Aorta (tissue), 5 donors: Measurements from ENCODE around the gene CACNA1D. TPM values are rescaled to one million over a fixed set of nuclear protein-coding genes. Genes with fewer than 3 reads are reported as not detected.
"Not testable (repeated sequence)": the region's sequence is repeated elsewhere in the genome, so short reads cannot be mapped to it uniquely, and the experiment has no call there.

ENCODE experiments used
- ATAC-seq: fragments of 200-7000 bp; cut with Tn5 transposase; one replicate; pipeline ENCODE4 v1.9.1; 2022; ENCODE audit warnings: moderate library complexity; ENCODE audit not compliant: low FRiP score
- DNase-seq, 2 donors: peaks; one replicate each; pipeline ENCODE4 v3.0.0-alpha.2; 2020
- H3K27ac ChIP-seq, 2 donors: one replicate each; pipeline ENCODE4 v1.5.1; 2013; ENCODE audit warnings: low read length in 2 of 2, mild to moderate bottlenecking in 2 of 2, moderate library complexity in 2 of 2, control low read depth in 1 of 2, inconsistent platforms in 1 of 2, low read depth in 1 of 2
- H3K27me3 ChIP-seq, 2 donors: one replicate each; pipeline ENCODE4 v1.6.1; 2013; ENCODE audit warnings: control low read depth in 1 of 2, low read length in 1 of 2, mild to moderate bottlenecking in 1 of 2, moderate library complexity in 1 of 2; ENCODE audit not compliant: insufficient read depth in 2 of 2, control insufficient read depth in 1 of 2
- H3K36me3 ChIP-seq, 2 donors: one replicate each; pipeline ENCODE4 v1.6.1; 2013; ENCODE audit warnings: control low read depth in 1 of 2, low read length in 1 of 2, mild to moderate bottlenecking in 1 of 2; ENCODE audit not compliant: insufficient read depth in 2 of 2, control insufficient read depth in 1 of 2
- H3K4me1 ChIP-seq, 2 donors: one replicate each; pipeline ENCODE4 v1.6.1; 2013; ENCODE audit warnings: low read length in 2 of 2, control low read depth in 1 of 2, mild to moderate bottlenecking in 1 of 2, moderate library complexity in 1 of 2; ENCODE audit not compliant: insufficient read depth in 2 of 2, control insufficient read depth in 1 of 2
- H3K4me3 ChIP-seq, 2 donors: one replicate each; pipeline ENCODE4 v1.5.1; 2013; ENCODE audit warnings: low read length in 2 of 2, control low read depth in 1 of 2, mild to moderate bottlenecking in 1 of 2
- H3K9me3 ChIP-seq: one replicate; pipeline ENCODE4 v1.6.1; 2013; ENCODE audit warnings: mild to moderate bottlenecking, low read length; ENCODE audit not compliant: control insufficient read depth
- WGBS, 2 donors: extraction: QIAGEN DNeasy Blood & Tissue Kit; methylation state at CpG; one replicate each; pipeline ENCODE4 v1.1.7; 2013; 5-methylcytosine and 5-hydroxymethylcytosine counted together
- intact Hi-C, 2 donors: fragments of 100-400 bp; cut with DNase I; formaldehyde crosslinking; loops; one replicate each; pipeline versions ENCODE4 v1.14.2 to v1.15.0; 2022
- long read RNA-seq, 2 donors: library from polyadenylated mRNA; unstranded; transcript quantifications; one replicate each; pipeline ENCODE4 v2.0.0, GENCODE V29; 2020 to 2021
- polyA plus RNA-seq, 2 donors: library from polyadenylated mRNA; stranded (reverse); fragments of 200-250 nt; gene quantifications; one replicate each; pipeline ENCODE4 v1.2.3, GENCODE V29; 2013
- total RNA-seq, 2 donors: library from RNA; stranded (reverse); fragmentation: NEBNext Ultra II Directional; extraction: Animal tissue kit (Norgen Biotek cat#: 25700); gene quantifications; one replicate each; pipeline ENCODE4 v1.2.1, GENCODE V29; 2021
- donor health status: healthy with polysubstance abuse.
- donor health status: Bipolar disorder and iron deficiency.
- donor health status: DM: no; HTN: no; CAD: no.
- donor health status: DM: no; HTN: no; CAD: no.
- donor health status: DM: yes; HTN: yes; CAD: no.

Gene CACNA1D
- total RNA-seq (1 to 10 TPM in 1 of 2 donors, under 1 TPM in 1; 0.78 to 7.4 TPM), polyA plus RNA-seq (under 1 TPM in 1 of 2 donors, not detected in 1; 0.25 TPM)
- long read RNA-seq, donor 1: 0 reads
- long read RNA-seq, donor 2, partial matches to known transcripts: 0 of 1 reads
- long read RNA-seq, donor 2, other reads (novel, unspliced or antisense): 1 of 1 reads

GRCh38 chr3:53493963-53494791, at the start of gene CACNA1D:
Gene CACNA1D (plus strand): TSS chr3:53494611. CDS start chr3:53495167, 556 bp downstream.
- peak within 1 kb of the TSS; percentile 12 to 64 for H3K4me3 ChIP-seq
- H3K9me3 ChIP-seq: no peaks in the 10 kb centered on the region
- no peak for ATAC-seq
- 0 to 1% methylated on average over 88 to 122 of the region's 122 CpGs for WGBS, 2 donors
- H3K36me3 ChIP-seq: no peaks in the 10 kb centered on the region
- no peak for DNase-seq
- peaks cover 0 to 2% of the 10 kb centered on the region in 2 donors for H3K27me3 ChIP-seq
- H3K27ac ChIP-seq: no peak within 1 kb of the TSS
- intact Hi-C loops: no loop called here
- peaks cover 0 to 1% of the 10 kb centered on the region in 2 donors for H3K4me1 ChIP-seq

- no peak overlapping the region for H3K4me3 ChIP-seq
- H3K4me1 ChIP-seq: no peaks in the 10 kb centered on the region
- no peak overlapping the region for H3K27ac ChIP-seq
- ATAC-seq (no peak), DNase-seq (no peak)
- H3K27me3 ChIP-seq: no peaks in the 10 kb centered on the region
- intact Hi-C loops: no loop called here
- H3K36me3 ChIP-seq: no peaks in the 10 kb centered on the region
- no peaks in the 10 kb centered on the region for H3K9me3 ChIP-seq
Observed at GRCh38 chr3:53457068-53457467, 37.3 kb upstream of the CACNA1D start.

GRCh38 chr3:53460326-53460725, 34.1 kb upstream of the CACNA1D start:
- H3K27ac ChIP-seq: no peak overlapping the region
- H3K27me3 ChIP-seq: peaks cover 0 to 3% of the 10 kb centered on the region in 2 donors
- H3K9me3 ChIP-seq: peaks cover 5% of the 10 kb centered on the region
- intact Hi-C loops: no loop called here
- no peak for ATAC-seq
- no peaks in the 10 kb centered on the region for H3K36me3 ChIP-seq
- WGBS, 2 donors: 89 to 91% methylated on average over 1 of the region's 1 CpG
- no peak for DNase-seq
- H3K4me3 ChIP-seq: no peak overlapping the region
- no peaks in the 10 kb centered on the region for H3K4me1 ChIP-seq

- no peak for ATAC-seq
- Histone ChIP-seq H3K27me3 (peaks cover 0 to 3% of the 10 kb centered on the region in 2 donors), H3K4me1 (no peaks in the 10 kb centered on the region), H3K27ac (no peak overlapping the region), H3K36me3 (no peaks in the 10 kb centered on the region), H3K9me3 (peaks cover 5% of the 10 kb centered on the region), H3K4me3 (no peak overlapping the region)
- intact Hi-C loops: no loop called here
- WGBS, 2 donors: 95 to 96% methylated on average over 3 of the region's 3 CpGs
- no peak for DNase-seq
Observed at GRCh38 chr3:53464424-53464823, 30.0 kb upstream of the CACNA1D start.

- ATAC-seq, H3K4me1 ChIP-seq, intact Hi-C loops, H3K4me3 ChIP-seq, H3K9me3 ChIP-seq, H3K27me3 ChIP-seq, DNase-seq, H3K36me3 ChIP-seq, H3K27ac ChIP-seq: not testable (repeated sequence)
- 86 to 87% methylated on average over 7 of the region's 7 CpGs for WGBS, 2 donors
Observed at GRCh38 chr3:53469758-53470157, 24.7 kb upstream of the CACNA1D start.

- H3K4me3 ChIP-seq: no peak overlapping the region
- no peak for ATAC-seq
Observed at GRCh38 chr3:53473422-53473821, 21.0 kb upstream of the CACNA1D start.

GRCh38 chr3:53476372-53476771, 18.0 kb upstream of the CACNA1D start:
- H3K9me3 ChIP-seq, ATAC-seq, H3K27ac ChIP-seq, DNase-seq, H3K36me3 ChIP-seq, intact Hi-C loops, H3K4me3 ChIP-seq, H3K4me1 ChIP-seq, H3K27me3 ChIP-seq: not testable (repeated sequence)
- 82 to 97% methylated on average over 3 of the region's 3 CpGs for WGBS, 2 donors

More at GRCh38 chr3:53473422-53473821, 21.0 kb upstream of the CACNA1D start:
- Histone ChIP-seq H3K27ac (no peak overlapping the region), H3K27me3 (no peaks in the 10 kb centered on the region), H3K36me3 (no peaks in the 10 kb centered on the region), H3K4me1 (no peaks in the 10 kb centered on the region), H3K9me3 (no peaks in the 10 kb centered on the region)
- 72 to 75% methylated on average over 2 of the region's 2 CpGs for WGBS, 2 donors
- no peak for DNase-seq
- intact Hi-C loops: no loop called here

- 71 to 80% methylated on average over 1 of the region's 1 CpG for WGBS, 2 donors
- H3K36me3 ChIP-seq, H3K27me3 ChIP-seq, ATAC-seq, H3K27ac ChIP-seq, H3K4me3 ChIP-seq, DNase-seq, H3K4me1 ChIP-seq, intact Hi-C loops, H3K9me3 ChIP-seq: not testable (repeated sequence)
Observed at GRCh38 chr3:53477689-53478088, 16.7 kb upstream of the CACNA1D start.
